Keratinocyte (primary cell): Measurements from ENCODE around the gene MAP3K8.

Experiments
- CTCF ChIP-seq, 3 experiments: IDR thresholded peaks in 1 of 3; conservative IDR thresholded peaks in 1 of 3; optimal IDR thresholded peaks in 1 of 3; 2 replicates in 2 of 3; 3 replicates in 1 of 3; pipeline versions ENCODE3 to v1.5.1; 2011; ENCODE audit warnings: low read length in 3 of 3, mild to moderate bottlenecking in 3 of 3, moderate library complexity in 2 of 3, control low read depth in 1 of 3, inconsistent platforms in 1 of 3; ENCODE audit not compliant: insufficient read depth in 2 of 3; ENCODE audit errors: extremely low read depth in 1 of 3
- EZH2 ChIP-seq: IDR thresholded peaks from one replicate; pipeline ENCODE4 v1.6.1; 2012; ENCODE audit warnings: inconsistent platforms, mild to moderate bottlenecking, low read length, moderate library complexity

GRCh38 chr10:30464675-30465074, 30.7 kb downstream of the MAP3K8 start:
- TF ChIP-seq CTCF (optimal IDR thresholded peaks at IDR 0.05 in 1 of 3, IDR thresholded peaks at IDR 0.05 in 1 of 3, conservative IDR thresholded peaks at IDR 0.05 in 1 of 3; ENCODE audit: extremely low read depth in 1 of 3, insufficient read depth in 2 of 3, low read length in 3 of 3) (no peak), EZH2 (no peak)
